Sigmoid colon (tissue), 7 donors: ENCODE results near the gene AGMAT. TPM values are rescaled to one million over a fixed set of nuclear protein-coding genes. Genes with fewer than 3 reads are reported as not detected.
A peak's percentile ranks its signal among the peaks of the same experiment; 100 is the strongest.

Experiments
- DNase-seq: peaks from one replicate; pipeline ENCODE4 v3.0.0-alpha.2; 2019
- H3K27ac ChIP-seq, 4 donors: fragments of 200-600 bp; sonication (generic); one replicate each; pipeline ENCODE4 v1.5.1; 2016 to 2019; ENCODE audit warnings: mild to moderate bottlenecking in 1 of 4
- H3K27me3 ChIP-seq, 3 donors: fragments of 200-600 bp; sonication (generic); one replicate each; pipeline ENCODE4 v1.5.1; 2019; ENCODE audit warnings: mild to moderate bottlenecking in 1 of 3
- H3K36me3 ChIP-seq, 4 donors: fragments of 200-600 bp; sonication (generic); one replicate each; pipeline ENCODE4 v1.5.1; 2016 to 2019
- H3K4me1 ChIP-seq, 4 donors: fragments of 200-600 bp; sonication (generic); one replicate each; pipeline ENCODE4 v1.5.1; 2017 to 2019
- H3K4me3 ChIP-seq, 4 donors: fragments of 200-600 bp; sonication (generic); one replicate each; pipeline ENCODE4 v1.5.1; 2017 to 2019; ENCODE audit warnings: mild to moderate bottlenecking in 2 of 4, moderate library complexity in 1 of 4
- H3K9me3 ChIP-seq, 4 donors: fragments of 200-600 bp in 3 of 4; sonication (generic) in 3 of 4; one replicate each; pipeline versions ENCODE4 v1.5.1 to v1.6.1; 2013 to 2019
- CTCF ChIP-seq, 4 experiments: fragments of 450-650 bp in 3 of 4; fragments of 200-600 bp in 1 of 4; IDR thresholded peaks; one replicate each; pipeline ENCODE4 v1.5.1; 2016 to 2019; ENCODE audit warnings: antibody characterized with exemption in 4 of 4, mild to moderate bottlenecking in 3 of 4, moderate library complexity in 2 of 4
- EP300 ChIP-seq, 4 donors: sonication (generic); formaldehyde crosslinking; IDR thresholded peaks; one replicate each; pipeline ENCODE4 v1.6.1; 2017; ENCODE audit warnings: antibody characterized with exemption in 4 of 4
- POLR2A ChIP-seq, 2 donors: fragments of 450-650 bp; IDR thresholded peaks; one replicate each; pipeline ENCODE4 v1.6.1; 2016; ENCODE audit warnings: antibody characterized with exemption in 2 of 2, mild to moderate bottlenecking in 2 of 2, moderate library complexity in 2 of 2
- POLR2AphosphoS5 ChIP-seq, 4 donors: sonication (generic); formaldehyde crosslinking; IDR thresholded peaks; one replicate each; pipeline ENCODE4 v1.6.1; 2017; ENCODE audit warnings: antibody characterized with exemption in 4 of 4
- WGBS, 2 donors: extraction: QIAGEN DNeasy Blood & Tissue Kit; methylation state at CpG; one replicate each; pipeline ENCODE4 v1.1.7; 2013; 5-methylcytosine and 5-hydroxymethylcytosine counted together
- intact Hi-C: fragments of 100-400 bp; cut with DNase I; formaldehyde crosslinking; loops from one replicate; pipeline ENCODE4 v1.15.1; 2023
- polyA plus RNA-seq, 3 donors: library from polyadenylated mRNA; stranded (reverse); fragments of 200-250 nt; gene quantifications; one replicate each; pipeline ENCODE4 v1.2.3, GENCODE V29; 2013
- total RNA-seq, 4 donors: library from RNA; depleted of rRNA; stranded (reverse); fragments of >200 nt; gene quantifications; one replicate each; pipeline ENCODE4 v1.1.0, GENCODE V29; 2016
- donor health status: healthy with polysubstance abuse.
- donor health status: Bipolar disorder and iron deficiency.
- donor health status: healthy.

Gene AGMAT
- total and polyA plus RNA-seq, 7 donors, result 0.14 to 18.3 (median 8.9) TPM; not detected in 3

GRCh38 chr1:15525050-15526020, 59.5 kb downstream of the AGMAT start:
- peak; percentile 73 for DNase-seq
- intact Hi-C loops, result loop anchor here (5.0 to 10.0 kb wide), 3 partner anchors 92 to 1529 kb away; partner anchors contain the start of genes DDI2, SDHB and TMEM51

GRCh38 chr1:15524283-15525049, 60.4 kb downstream of the AGMAT start:
- peaks cover 0 to 41% (median 33%) of the 10 kb centered on the region in 4 donors for H3K4me1 ChIP-seq
- TF ChIP-seq EP300 (IDR thresholded peaks at IDR 0.05), result peak in 3 of 4 donors; percentile 65 to 75 (median 67)
- TF ChIP-seq CTCF (IDR thresholded peaks at IDR 0.05), result no peak
- TF ChIP-seq POLR2A (IDR thresholded peaks at IDR 0.05), result no peak
- peak in 3 of 4 donors; percentile 23 to 33 (median 24) for TF ChIP-seq POLR2AphosphoS5 (IDR thresholded peaks at IDR 0.05)
- intact Hi-C loops, result loop anchor here (5.0 to 10.0 kb wide), 4 partner anchors 93 to 1530 kb away; partner anchors contain the start of genes DDI2, SDHB and TMEM51
- peak overlapping the region; percentile 61 to 93 (median 77) for H3K4me3 ChIP-seq
- peaks cover 0 to 5% (median 0%) of the 10 kb centered on the region in 4 donors for H3K36me3 ChIP-seq
- peak; percentile 100 for DNase-seq
- no peaks in the 10 kb centered on the region for H3K9me3 ChIP-seq
- no peaks in the 10 kb centered on the region for H3K27me3 ChIP-seq
- 2% methylated on average over 87 to 88 of the region's 88 CpGs for WGBS, 2 donors
- H3K27ac ChIP-seq, result peak overlapping the region; percentile 97 to 100 (median 98)

More at GRCh38 chr1:15525050-15526020, 59.5 kb downstream of the AGMAT start:
- H3K36me3 ChIP-seq, result peaks cover 0 to 14% (median 0%) of the 10 kb centered on the region in 4 donors
- H3K9me3 ChIP-seq, result no peaks in the 10 kb centered on the region
- TF ChIP-seq POLR2AphosphoS5 (IDR thresholded peaks at IDR 0.05), result peak; percentile 34 to 67 (median 47)
- peak in 1 of 2 donors; percentile 21 for TF ChIP-seq POLR2A (IDR thresholded peaks at IDR 0.05)
- no peak for TF ChIP-seq EP300 (IDR thresholded peaks at IDR 0.05)
- TF ChIP-seq CTCF (IDR thresholded peaks at IDR 0.05), result no peak
- H3K4me1 ChIP-seq, result peaks cover 0 to 41% (median 33%) of the 10 kb centered on the region in 4 donors
- no peaks in the 10 kb centered on the region for H3K27me3 ChIP-seq
- H3K27ac ChIP-seq, result peak overlapping the region; percentile 97 to 100 (median 98)
- whole genome bisulfite sequencing, 2 donors, result 2 to 3% methylated on average over 40 of the region's 40 CpGs
- peak overlapping the region; percentile 40 to 93 (median 77) for H3K4me3 ChIP-seq

- H3K9me3 ChIP-seq, result no peaks in the 10 kb centered on the region
- H3K4me1 ChIP-seq, result peaks cover 0 to 41% (median 33%) of the 10 kb centered on the region in 4 donors
- TF ChIP-seq CTCF (IDR thresholded peaks at IDR 0.05), result no peak
- TF ChIP-seq EP300 (IDR thresholded peaks at IDR 0.05), result no peak
- TF ChIP-seq POLR2AphosphoS5 (IDR thresholded peaks at IDR 0.05), result peak; percentile 78 to 89 (median 84)
- peak; percentile 20 to 31 for TF ChIP-seq POLR2A (IDR thresholded peaks at IDR 0.05)
- 0 to 1% methylated on average over 27 of the region's 27 CpGs for WGBS, 2 donors
- no peaks in the 10 kb centered on the region for H3K36me3 ChIP-seq
- DNase-seq, result no peak
- no peaks in the 10 kb centered on the region for H3K27me3 ChIP-seq
- intact Hi-C loops, result loop anchor here (5.0 to 10.0 kb wide), 3 partner anchors 112 to 1531 kb away; partner anchors contain the start of genes SDHB and TMEM51
- peak within 1 kb of the TSS; percentile 61 to 93 (median 77) for H3K4me3 ChIP-seq
- H3K27ac ChIP-seq, result peak within 1 kb of the TSS; percentile 97 to 100 (median 98)
Measured at GRCh38 chr1:15524021-15524282, 60.9 kb downstream of the AGMAT start, which contains the start of gene CASP9. Gene CASP9, minus strand, starts transcription at chr1:15524215. Its CDS starts 15 bp downstream, at chr1:15524200.
